Measurements from ENCODE around the gene ATL1.

ATL1 gene

GRCh38 chr14:50635141-50635540 is 75.2 kb downstream of the ATL1 start:
- CTCF ChIA-PET: interaction anchor here (0.6 to 1.4 kb wide), 5 partner anchors 16 to 160 kb away, joined by 3 to 5 read pairs (median 3); no protein-coding TSS in a partner anchor
- TF ChIP-seq, protein P1, sequence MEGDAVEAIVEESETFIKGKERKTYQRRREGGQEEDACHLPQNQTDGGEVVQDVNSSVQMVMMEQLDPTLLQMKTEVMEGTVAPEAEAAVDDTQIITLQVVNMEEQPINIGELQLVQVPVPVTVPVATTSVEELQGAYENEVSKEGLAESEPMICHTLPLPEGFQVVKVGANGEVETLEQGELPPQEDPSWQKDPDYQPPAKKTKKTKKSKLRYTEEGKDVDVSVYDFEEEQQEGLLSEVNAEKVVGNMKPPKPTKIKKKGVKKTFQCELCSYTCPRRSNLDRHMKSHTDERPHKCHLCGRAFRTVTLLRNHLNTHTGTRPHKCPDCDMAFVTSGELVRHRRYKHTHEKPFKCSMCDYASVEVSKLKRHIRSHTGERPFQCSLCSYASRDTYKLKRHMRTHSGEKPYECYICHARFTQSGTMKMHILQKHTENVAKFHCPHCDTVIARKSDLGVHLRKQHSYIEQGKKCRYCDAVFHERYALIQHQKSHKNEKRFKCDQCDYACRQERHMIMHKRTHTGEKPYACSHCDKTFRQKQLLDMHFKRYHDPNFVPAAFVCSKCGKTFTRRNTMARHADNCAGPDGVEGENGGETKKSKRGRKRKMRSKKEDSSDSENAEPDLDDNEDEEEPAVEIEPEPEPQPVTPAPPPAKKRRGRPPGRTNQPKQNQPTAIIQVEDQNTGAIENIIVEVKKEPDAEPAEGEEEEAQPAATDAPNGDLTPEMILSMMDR (IDR thresholded peaks at IDR 0.05; ENCODE audit: insufficient read depth, low read length, missing control alignments): no peak
- POLR2A ChIA-PET: no interaction called here
- no peak overlapping the region for H3K4me3 ChIP-seq (ENCODE audit: low read depth, low read length)
- DNase-seq (ENCODE audit: low read depth, low spot score): no peak

DNA sequence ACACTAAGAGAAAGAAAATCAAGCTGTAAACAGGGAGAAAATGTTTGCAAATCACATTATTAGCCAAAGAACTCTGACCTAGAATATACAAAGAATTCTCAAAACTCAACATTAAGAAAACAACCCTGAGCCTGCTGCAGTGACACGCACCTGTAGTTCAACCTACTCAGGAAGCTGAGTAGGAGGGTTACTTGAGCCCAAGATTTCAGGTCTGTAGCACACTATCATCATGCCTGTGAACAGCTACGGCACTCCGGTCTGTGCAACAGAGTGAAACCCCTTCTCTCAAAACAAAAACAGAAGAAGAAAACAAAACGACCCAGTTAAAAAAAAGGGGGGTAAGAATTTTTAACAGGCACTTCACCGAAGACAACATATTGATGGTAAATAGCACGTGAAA is 87.3 kb downstream of the ATL1 start:
- POLR2A ChIA-PET: no interaction called here
- CTCF ChIA-PET: interaction anchor here (1.4 to 1.9 kb wide), 2 partner anchors 126 to 131 kb away, joined by 3 to 5 read pairs; no protein-coding TSS in a partner anchor
- TF ChIP-seq, protein P1 (IDR thresholded peaks at IDR 0.05; ENCODE audit: insufficient read depth, low read length, missing control alignments): no peak

GRCh38 chr14:50647753-50648152 is 87.8 kb downstream of the ATL1 start:
- DNase-seq (ENCODE audit: low read depth, low spot score): no peak
- ChIA-PET POLR2A (no interaction called here), CTCF (interaction anchor here (1.4 kb wide), 1 partner anchor 126 kb away, joined by 3 read pairs; no protein-coding TSS in a partner anchor)
- H3K4me3 ChIP-seq (ENCODE audit: low read depth, low read length): no peak overlapping the region
- TF ChIP-seq, protein P1 (IDR thresholded peaks at IDR 0.05; ENCODE audit: insufficient read depth, low read length, missing control alignments): no peak

More for the DNA sequence above, 87.3 kb downstream of the ATL1 start:
- no peak overlapping the region for H3K4me3 ChIP-seq (ENCODE audit: low read depth, low read length)
- no peak for DNase-seq (ENCODE audit: low read depth, low spot score)

DNA sequence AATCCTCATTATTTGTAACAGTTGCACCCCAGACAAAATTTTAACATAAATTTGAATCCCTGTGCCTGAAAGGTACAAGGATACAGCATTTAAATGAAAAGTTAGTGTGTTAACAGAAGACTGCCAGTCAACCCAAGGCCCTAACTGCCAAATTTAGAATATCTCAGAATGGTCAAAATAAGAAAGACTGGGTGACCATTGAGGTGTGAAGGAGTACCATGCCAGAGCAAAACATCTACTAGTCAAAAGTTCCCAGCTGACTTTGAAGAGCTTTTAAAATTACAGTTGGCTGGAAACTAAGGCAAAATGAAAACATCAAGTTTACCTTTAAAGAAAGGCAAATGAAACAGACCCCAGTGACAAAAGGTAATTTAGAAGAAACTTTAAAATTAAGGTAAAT is 89.7 kb downstream of the ATL1 start:
- CTCF ChIA-PET: interaction anchor here (1.0 to 3.0 kb wide), 2 partner anchors 124 to 127 kb away, joined by 3 to 11 read pairs; no protein-coding TSS in a partner anchor
- POLR2A ChIA-PET: no interaction called here

DNA sequence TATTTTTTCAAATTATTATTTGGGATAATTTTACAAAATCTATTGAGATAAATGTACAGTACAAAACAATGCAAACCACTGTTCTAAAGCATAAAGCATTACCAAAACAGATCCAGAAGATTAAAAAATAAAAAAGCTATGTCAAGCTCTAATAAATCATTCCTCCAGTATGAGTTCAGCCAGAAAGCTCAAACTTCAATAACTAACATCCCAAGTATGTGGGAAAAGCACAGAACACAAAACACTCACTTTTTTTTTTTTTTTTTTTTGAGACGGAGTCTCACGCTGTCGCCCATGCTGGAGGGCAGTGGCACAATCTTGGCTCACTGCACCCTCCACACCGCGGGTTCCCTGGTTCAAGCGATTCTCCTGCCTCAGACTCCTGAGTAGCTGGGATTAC is 96.8 kb downstream of the ATL1 start:
- TF ChIP-seq, protein P1 (IDR thresholded peaks at IDR 0.05; ENCODE audit: insufficient read depth, low read length, missing control alignments): no peak
- H3K4me3 ChIP-seq (ENCODE audit: low read depth, low read length): no peak overlapping the region
- ChIA-PET CTCF (interaction anchor here (1.2 to 2.3 kb wide), 4 partner anchors 21 to 117 kb away, joined by 3 to 7 read pairs (median 4); no protein-coding TSS in a partner anchor), POLR2A (interaction anchor here (0.8 to 1.4 kb wide), 2 partner anchors 12 to 46 kb away, joined by 3 to 4 read pairs; partner anchors contain the start of gene SAV1)
- DNase-seq (ENCODE audit: low read depth, low spot score): no peak

More for the DNA sequence above, 89.7 kb downstream of the ATL1 start:
- TF ChIP-seq, protein P1 (IDR thresholded peaks at IDR 0.05; ENCODE audit: insufficient read depth, low read length, missing control alignments): no peak
- no peak overlapping the region for H3K4me3 ChIP-seq (ENCODE audit: low read depth, low read length)
- no peak for DNase-seq (ENCODE audit: low read depth, low spot score)

- no peak for DNase-seq (ENCODE audit: low read depth, low spot score)
- H3K4me3 ChIP-seq (ENCODE audit: low read depth, low read length): no peak overlapping the region
- CTCF ChIA-PET: interaction anchor here (0.9 to 2.3 kb wide), 8 partner anchors 12 to 119 kb away, joined by 3 to 7 read pairs (median 3); no protein-coding TSS in a partner anchor
- POLR2A ChIA-PET: interaction anchor here (0.6 to 1.4 kb wide), 4 partner anchors 11 to 118 kb away, joined by 3 to 4 read pairs (median 4); partner anchors contain the start of gene SAV1
- TF ChIP-seq, protein P1 (IDR thresholded peaks at IDR 0.05; ENCODE audit: insufficient read depth, low read length, missing control alignments): no peak
Observed at GRCh38 chr14:50657753-50658152, 97.8 kb downstream of the ATL1 start.
